HG03108 (cell line): ENCODE measurements around the gene LMX1A.

Experiments
- ATAC-seq: cut with Tn5 transposase; IDR thresholded peaks from one replicate; pipeline ENCODE4 v1.9.1; 2021; ENCODE audit warnings: moderate library complexity; ENCODE audit not compliant: unreplicated experiment

LMX1A gene

DNA sequence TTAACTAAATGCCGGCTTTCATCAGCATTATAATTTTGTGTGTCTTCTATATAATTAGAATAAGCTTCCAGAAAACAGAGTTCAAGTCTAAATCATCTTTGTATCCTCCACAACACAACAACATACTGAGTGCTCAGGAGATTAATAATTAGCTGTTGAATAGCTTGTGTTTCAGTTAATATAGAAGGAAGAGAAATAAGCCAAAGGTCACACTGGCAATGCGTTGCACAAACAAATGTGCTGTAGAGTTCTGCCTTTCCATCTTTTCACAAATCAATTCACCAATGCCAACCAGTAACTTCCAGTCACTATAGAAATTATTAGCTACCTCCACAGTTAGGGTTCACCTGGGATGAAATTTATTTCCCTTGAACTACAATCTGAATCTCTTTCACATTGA is 132.0 kb downstream of the LMX1A start:
- ATAC-seq: no peak

DNA sequence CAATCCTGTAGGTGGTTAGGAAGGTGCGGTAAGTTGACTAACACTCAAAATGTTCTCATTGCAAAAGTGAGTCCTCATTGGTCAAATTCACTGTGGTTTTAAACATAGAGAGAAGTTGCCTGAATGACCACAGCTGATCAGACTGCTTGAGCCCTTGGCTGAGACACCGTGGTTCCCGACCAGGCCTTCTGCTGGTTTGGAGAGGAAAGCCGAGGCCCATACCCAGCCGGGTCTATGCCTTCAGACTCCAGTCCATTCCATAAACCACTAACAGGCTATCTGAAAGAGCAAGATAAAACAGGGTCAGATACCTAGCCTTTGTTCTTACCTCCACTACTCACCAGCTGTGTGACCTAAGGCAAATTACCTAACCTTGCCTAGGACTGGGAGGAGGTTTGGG is 133.9 kb downstream of the LMX1A start:
- ATAC-seq: no peak

DNA sequence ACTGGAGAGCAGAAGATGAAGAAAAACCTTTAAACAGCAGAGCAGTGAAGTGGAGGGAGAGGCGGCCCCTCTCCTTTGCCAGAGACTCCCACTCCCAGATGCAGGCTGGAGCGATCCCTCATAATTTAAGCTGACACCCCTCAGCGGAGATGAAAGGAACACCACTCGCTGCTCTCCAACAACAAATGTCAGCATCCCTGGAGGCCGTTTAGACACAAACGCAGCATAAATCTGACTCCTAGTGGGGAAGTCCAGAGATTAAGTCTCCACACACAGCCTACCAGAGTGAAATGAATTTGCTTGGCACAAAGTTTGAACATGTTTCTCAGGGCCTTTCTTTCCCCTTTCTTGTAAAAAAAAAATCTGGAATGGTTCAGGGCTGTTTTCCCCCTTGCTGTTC is 137.8 kb downstream of the LMX1A start:
- ATAC-seq: no peak

DNA sequence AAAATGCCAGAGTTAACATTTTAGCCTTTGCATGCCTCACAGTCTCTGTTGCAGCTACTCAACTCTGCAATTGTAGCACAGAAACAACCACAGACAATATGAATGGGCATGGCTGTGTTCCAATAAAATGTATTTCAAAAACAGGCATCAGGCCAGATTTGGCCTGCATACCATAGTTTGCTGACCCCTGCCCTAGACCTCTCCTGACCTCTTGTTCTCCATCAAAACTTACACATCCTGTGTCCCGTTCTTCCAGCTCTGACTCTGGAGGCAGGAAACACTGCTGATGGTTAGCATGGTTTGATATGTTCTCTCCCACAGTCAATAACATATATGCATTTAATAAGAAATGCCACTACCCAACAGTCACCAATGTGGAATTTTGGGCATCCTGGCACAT is 138.6 kb downstream of the LMX1A start:
- ATAC-seq: no peak

DNA sequence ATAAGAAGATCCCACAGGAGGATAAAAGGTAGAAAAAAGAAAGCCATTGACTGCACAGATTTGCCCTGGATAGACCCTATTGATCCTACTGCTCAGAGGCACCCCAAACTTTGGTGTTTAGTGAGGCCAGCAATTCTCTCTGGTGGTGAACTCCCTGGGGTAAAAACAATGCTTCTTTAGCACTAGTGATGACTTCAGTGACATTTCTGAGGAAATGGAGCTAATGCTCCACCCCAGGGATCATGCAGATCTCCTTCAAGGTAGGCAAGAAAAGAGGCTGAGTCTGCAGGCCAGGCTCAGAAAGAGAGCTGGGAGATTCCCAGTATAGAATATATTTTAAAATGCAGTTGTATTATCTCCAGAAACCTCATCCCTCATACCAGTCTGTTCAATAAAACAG is 140.3 kb downstream of the LMX1A start:
- no peak for ATAC-seq

DNA sequence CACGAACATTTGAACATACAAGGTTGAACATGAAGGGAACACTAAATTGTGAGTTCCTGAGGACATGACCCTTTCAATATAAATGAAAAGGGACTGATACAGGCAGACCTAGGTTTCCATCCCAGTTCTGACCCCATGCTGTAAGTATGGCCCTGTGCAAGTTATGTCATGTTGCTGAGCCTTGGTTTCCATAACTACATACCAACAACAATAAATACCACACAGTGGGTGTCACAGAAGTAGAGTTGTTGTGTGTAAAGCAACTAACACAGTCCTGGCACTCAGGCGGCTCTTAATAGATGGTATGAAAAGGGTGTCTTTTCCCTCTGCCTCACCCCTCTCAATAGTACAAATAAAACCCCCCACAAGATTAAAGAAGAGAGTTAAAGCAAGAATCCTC is 140.8 kb downstream of the LMX1A start:
- ATAC-seq: no peak

DNA sequence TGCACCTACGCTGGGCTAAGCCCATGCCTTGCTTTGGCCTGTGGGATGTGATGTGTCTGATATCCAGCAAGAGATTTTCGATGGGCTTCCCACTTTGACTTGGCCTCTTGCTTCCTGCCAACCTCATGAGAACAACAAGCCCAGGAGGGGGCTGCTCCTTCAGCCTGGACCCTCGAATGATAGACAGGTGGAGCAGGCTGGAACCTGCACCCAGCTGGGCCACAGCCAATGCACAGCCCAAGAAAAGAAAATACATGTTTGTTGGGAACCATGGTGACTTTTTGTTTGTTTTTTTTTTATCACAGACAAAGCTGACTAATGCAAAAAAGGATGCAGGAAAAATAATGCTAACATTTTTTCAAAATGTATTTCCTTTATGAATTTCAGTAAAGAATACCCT is 144.3 kb downstream of the LMX1A start:
- no peak for ATAC-seq

DNA sequence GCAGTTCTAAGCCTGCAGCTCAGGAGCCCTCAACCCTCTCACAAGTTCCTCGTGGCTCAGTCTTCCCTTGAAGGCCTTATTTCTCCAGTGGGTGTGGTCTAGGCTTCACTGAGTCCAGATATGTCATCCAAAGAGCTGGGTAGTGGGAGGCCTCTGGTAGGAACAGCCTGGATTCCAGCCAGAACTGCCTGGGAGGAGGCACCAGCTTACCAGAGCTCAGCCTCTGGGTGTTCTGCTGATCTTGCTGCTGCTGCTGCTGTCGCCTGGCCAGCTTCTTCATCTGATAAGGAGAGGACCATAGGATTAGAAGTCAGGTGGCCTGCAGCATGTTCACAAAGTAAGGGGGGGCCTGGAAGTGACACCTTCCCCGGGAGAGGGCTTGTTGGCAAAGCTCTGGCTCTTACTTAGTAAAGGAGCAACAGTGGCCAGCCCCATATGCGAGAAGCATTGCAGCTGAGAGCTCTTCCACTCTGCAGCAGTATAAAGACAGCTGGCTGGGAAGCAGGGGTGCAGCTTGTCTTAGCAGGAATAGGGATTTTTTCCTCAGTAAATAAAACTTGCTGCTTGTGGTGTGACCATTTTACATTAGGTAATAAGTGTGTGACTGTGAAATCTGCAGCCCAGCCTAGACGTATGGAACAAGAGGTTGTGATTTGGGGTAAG is 148.5 kb downstream of the LMX1A start:
- no peak for ATAC-seq

DNA sequence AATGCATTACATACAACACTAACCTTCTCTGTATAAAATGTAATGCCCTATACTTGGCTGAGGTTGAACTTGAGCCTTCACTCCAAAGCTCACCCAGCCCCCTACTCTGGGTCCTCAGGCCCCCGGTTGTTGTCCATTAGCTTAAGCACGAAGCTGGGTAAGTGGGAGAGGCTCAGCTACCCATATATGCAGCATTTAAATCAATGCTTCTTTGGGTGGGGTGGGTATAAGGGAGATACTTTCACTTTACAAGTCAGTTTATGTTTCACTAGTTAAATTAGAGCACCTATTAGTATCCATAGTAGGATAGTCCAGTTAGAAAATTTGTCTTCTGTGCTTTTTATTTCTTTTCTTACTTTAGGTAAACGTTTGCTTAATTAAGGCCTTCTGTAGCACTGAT is 151.4 kb downstream of the LMX1A start:
- no peak for ATAC-seq

DNA sequence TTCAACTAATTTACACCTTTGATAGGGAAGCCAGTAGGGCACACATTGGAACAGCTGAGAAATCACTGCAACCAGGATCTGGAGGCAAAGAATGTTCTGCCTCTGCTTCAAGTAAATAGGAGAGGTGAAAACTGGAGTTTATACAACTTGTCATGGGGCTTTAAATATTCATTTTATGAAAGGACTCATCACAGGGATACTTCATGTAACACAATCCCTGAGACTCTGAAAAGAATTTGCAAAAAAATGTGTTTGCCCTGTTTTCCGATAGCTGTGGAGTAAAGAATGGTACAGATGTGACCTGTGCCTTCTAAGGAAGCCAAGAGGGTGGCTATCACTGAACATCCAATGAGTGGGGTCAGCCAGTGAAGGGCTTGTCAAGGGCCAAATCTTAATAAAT is 152.0 kb downstream of the LMX1A start:
- no peak for ATAC-seq

DNA sequence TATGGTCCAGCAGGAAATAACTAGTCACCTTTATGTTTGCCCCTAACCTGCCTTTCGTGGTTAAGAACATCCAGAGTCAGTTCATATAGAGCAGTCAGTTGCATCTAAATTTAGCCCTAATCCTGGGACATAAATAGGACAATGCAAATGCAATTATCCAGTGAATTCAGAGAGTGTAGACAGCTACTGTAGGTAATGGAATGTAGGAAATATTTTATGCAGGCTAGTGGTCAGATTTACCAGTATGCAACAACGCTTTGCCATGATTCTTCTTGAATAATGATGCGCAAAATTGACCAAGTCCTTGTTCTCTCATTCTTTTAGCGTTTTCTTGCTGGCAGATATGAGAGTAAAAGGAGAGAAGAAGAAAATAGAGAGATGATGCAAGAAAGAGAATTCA is 165.4 kb downstream of the LMX1A start:
- no peak for ATAC-seq

DNA sequence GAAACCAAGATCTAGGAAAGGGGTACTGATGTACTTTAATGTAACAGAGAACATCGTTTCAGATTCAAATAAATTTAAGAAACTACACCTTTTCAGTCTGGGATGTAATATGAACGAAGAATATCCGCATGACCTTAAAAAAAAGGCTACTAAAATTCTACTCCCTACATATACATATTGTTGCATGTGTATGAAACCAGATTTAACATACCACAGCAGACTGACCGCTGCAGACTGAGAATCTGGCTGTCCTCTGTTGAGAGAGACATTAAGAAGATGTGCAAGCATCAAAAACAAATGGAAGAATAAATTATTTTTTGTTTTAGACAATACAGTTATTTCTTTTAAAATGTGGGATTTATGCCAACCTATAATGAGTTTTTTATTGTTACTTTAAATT is 166.6 kb downstream of the LMX1A start:
- no peak for ATAC-seq

DNA sequence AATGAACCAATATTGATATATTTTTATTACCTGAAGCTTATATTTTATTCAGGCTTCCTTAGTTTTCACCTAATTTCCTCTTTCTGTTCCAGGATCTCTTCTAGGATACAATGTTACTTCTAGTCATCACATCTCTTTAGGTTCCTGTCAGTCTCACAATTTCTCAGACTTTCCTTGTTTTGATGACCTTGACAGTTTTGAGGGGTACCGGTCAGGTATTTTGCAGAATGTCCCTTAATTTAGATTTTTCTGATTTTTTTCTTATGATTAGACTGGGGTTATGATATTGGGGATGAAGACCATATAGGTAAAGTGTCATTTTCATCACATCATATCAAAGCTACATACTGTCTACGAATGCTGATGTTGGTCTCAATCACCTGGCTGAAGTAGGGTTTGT is 167.5 kb downstream of the LMX1A start:
- no peak for ATAC-seq

DNA sequence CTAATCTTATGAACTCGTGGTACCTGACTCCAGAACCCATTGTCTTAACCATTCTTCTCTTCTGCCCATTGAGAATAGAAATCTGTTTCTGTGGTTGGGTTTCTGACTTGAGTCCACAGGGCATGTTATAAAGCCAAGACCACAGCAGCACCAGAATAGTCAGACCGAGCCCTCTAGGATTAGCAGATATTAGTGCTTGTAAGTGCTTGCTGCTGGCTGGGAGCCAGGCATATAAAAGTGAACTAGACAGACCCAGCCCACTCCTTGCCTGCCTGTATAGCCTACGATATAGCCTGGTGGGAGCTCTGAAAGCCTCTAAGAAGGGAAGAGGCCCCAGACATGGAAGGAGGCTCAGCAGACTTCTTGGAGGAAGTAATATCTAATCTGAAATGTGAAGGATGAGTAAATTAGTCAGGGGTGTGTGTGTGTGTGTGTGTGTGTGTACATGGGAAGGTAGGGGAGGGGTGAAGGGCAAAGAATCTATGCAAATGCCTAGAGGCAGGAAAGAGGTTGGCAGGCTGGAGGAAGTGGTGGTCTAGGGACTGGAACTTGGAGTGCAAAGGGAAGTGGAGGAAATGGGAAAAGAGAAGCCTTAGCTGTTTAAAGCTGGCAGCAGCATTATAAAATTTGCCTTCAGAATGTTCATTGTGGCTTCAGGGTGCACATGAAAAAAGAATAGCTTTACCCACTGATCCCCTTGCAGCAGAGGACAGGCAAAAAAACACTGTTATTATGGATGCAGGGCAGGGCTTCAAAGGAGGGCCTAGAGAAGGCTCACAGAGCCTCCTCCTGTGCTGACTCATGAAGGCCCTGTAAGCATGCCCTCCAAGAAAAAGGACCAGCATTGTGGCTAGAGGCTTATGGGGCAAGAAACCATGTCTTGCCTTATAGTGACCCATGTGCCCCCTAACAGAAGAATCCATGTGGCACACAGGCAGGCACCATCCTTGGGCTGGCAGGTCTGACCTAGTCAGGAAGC is 169.2 kb downstream of the LMX1A start:
- no peak for ATAC-seq

DNA sequence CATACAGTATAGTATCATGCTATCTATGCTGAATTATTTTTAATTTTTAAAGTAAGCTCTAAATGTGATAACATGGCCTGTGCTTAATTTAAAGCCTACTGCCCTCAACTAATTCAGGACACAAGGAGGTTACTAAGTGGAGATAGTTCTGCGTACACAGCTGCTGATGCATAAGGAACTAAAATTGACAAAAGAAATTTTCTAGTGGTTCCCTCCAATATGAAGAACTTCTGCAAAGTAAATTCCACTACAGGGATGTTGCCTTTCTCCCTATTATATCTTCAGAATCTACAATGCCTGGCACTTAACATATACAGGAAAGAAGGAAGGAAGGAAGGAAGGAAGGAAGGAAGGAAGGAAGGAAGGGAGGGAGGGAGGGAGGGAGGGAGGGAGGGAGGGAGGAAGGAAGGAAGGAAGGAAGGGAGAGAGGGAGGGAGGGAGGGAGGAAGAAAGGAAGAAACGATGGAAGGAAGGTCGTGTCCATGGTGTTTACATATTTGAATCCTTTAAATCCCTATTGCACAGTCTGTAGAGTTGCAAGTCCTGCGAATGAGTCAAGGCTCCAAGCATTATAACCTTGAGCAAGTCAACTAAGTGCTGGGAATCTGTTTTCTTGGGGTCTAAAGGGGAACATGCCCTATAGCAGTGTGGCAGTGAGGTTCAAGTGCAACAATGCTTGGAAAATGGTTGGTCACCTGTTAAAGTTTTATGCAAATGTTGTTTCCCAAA is 171.2 kb downstream of the LMX1A start:
- ATAC-seq: no peak

DNA sequence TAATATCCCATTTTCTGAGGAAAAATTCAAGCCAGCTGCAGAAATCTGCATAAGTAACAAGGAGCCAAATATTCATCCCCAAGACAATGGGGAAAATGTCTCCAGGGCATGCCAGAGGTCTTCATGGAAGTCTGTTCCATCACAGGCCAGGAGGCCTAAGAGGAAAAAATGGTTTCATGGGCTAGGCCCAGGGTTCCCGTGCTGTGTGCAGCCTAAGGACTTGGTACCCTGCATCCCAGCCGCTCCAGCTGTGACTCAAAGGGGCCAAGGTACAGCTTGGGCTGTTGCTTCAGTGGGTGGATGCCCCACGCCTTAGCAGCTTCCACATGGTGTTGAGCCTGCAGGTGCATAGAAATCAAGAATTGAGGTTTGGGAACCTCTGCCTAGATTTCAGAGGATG is 173.5 kb downstream of the LMX1A start:
- ATAC-seq: no peak

DNA sequence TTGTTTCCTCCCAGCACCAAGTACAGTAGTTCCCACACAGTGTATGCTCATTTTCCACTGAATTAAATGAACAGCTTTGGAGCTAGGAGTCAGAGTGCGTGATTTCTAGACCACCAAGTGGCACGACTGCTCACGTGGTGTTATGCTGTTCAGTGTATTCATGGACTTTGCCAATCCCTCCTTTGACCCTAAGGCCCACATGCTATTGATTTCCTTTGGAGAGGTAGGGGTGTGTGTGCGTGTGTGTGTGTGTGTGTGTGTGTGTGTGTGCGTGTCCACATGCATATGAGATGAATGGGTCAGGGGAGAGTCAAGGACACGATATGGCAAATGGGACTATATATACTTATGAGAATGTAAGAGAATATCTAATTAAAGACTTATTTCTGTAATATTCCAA is 177.2 kb downstream of the LMX1A start:
- ATAC-seq: no peak

DNA sequence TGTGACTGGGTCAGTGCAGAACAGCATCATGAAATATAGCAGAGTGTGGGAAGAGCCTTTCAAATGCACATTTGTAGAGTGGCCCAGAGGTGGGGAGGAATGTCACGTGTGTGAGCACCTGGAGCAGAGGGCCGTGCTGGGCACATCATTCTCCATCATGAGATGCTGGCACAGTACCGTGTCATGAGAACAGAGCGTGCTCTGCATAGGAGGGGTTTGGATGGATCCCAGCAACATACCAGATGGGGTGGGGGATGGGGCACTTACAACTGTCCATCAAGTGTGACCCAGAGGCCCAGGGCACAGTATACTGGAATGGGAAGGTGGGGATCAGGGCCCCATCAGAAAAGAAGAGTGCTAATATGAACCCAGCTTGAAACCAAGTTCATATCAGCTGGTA is 182.0 kb downstream of the LMX1A start:
- ATAC-seq: no peak

DNA sequence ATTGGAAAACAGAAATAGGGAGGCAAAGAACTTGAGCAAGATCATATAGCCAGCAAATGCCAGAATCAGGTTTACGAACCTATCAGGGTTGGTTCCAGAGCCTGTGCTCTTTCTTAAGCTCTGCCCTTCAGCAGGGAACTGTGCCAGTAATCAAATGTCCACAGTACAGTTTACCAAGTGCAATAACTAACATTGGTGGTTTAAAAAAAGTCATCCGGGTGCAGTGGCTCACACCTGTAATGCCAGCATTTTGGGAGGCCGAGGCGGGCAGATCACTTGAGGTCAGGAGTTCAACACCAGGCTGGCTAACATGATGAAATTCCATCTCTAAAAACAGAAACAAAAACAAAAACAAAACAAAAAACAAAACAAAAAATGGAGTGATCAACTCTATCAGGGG is 182.7 kb downstream of the LMX1A start:
- no peak for ATAC-seq

DNA sequence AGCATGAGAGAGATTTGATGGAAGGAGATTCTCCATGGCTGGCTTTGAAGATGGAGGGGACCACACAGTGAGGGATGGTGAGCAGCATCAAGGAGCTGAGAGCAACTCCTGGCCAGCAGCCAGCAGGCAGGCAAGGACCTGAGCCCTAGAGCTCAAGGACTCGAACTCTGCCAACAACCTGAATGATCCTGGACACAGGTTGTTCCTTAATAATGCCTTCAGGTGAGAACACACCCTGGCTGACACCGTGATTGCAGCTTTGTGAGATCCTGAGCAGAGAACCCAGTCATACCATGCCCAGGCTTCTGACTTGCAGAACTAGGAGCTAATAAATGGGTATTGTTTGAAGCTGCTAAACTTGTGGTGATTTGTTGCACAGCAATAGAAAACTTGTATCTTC is 183.1 kb downstream of the LMX1A start:
- ATAC-seq: no peak

DNA sequence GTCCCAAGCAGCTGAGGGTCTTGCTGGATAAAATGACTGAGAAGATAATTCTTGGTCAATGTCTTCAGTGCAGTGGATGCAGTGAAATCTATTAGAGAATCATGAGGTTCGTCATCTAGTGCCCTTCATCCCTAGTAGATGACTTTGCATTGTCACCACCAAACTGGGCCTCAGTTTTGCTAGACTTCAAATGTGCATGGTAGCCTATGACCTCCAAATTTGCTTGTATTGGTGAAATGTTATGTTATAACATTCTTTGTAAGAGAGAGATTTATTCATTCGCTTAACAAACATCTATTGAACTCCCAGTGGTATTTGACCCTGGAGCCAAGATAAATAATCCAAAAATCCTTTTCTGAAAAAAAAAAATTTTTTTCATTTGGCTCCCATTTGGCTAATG is 183.8 kb downstream of the LMX1A start:
- ATAC-seq: no peak

DNA sequence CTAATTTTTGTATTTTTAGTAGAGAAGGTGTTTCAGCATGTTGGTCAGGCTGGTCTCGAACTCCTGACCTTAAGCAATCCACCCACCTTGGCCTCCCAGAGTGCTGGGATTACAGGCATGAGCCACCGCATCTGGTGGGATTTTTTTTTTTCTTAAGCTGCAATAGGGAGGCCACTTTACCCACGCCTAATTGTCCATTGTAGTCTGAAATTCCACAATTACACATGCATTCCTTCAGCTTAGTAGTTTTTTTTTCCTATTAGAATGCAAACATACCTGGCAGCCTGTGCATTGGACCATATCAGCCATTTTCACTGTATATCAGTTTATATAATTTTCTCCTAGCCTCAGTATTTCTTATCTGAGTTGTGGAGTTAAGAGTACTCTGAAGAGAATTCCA is 186.8 kb downstream of the LMX1A start:
- ATAC-seq: no peak
